Brain microvascular endothelial cell (primary cell): ENCODE results near the gene ATP2B2.

ENCODE experiments used
- DNase-seq: peaks from one replicate; pipeline ENCODE4 v3.0.0-alpha.2; 2020
- H3K27ac ChIP-seq: fragments of 250-450 bp; sonication (Bioruptor Pico); 2 replicates; pipeline ENCODE4 v1.5.1; 2020; ENCODE audit warnings: mild to moderate bottlenecking, moderate library complexity
- H3K27me3 ChIP-seq: fragments of 250-450 bp; sonication (Bioruptor Pico); replicated peaks from 2 replicates; pipeline ENCODE4 v1.5.1; 2020; ENCODE audit warnings: mild to moderate bottlenecking
- H3K36me3 ChIP-seq: fragments of 250-450 bp; sonication (Bioruptor Pico); replicated peaks from 2 replicates; pipeline ENCODE4 v1.5.1; 2020; ENCODE audit warnings: mild to moderate bottlenecking
- H3K4me3 ChIP-seq: 2 replicates; pipeline ENCODE4 v1.5.1; 2011; ENCODE audit warnings: low read depth, mild to moderate bottlenecking, control low read depth, low read length, moderate library complexity
- in situ Hi-C: cut with HindIII; loops from 2 replicates; pipeline ENCODE4 v1.10.0; 2017; ENCODE audit warnings: low sequenced_read_pairs, low pct_ligation_motif_present
- TF ChIP-seq, protein P1 (sequence below): IDR thresholded peaks from 2 replicates; pipeline ENCODE4 v1.5.1; 2011; ENCODE audit warnings: low read depth, mild to moderate bottlenecking, moderate library complexity, low read length, control low read depth, inconsistent platforms; ENCODE audit errors: missing control alignments

The ATP2B2 gene

DNA sequence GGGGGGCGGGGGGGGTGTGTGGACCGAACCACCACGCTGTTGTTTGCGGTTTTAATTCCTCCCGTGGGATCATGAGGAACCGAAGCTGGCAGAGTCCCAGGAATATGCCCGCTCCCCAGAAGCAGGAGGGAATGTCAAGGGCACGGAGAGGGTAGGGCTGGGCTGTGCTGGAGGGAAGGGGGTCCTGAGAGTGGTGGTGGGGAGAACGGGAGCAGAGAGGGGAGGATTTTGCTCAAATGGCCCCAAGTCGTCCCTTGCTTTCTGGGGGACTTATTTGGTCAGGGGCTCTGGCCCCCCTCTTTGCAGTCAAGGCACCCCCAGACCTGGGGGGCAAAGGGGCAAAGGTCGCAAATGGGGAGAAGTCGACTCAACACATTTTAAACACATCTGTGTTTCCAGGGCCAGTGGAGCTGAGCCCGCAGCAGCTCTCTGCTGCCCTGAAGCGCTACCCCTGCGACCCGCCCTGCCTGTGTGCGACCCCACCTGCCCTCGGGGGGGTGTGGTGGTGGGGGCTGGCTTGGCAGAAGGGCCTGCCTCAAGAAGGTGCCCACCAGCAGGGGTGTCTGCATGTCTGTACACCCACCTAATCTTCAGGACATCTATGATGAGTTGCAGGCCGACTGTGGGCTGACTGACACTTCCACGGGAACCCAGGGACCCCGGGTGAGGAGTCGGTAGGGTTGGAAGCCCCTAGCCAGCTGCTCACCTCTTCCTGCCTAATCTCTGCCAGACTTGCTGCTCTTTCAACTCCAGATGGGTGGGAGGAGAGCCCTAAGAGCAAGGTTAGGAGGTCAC lies 602 bp upstream of the ATP2B2 start:
- in situ Hi-C loops = no loop called here
- H3K27ac ChIP-seq = no peak overlapping the region
- DNase-seq = no peak
- no peak overlapping the region for H3K4me3 ChIP-seq
- H3K27me3 ChIP-seq = peaks cover 8% of the 10 kb centered on the region
- H3K36me3 ChIP-seq = no peaks in the 10 kb centered on the region
- TF ChIP-seq, protein P1, sequence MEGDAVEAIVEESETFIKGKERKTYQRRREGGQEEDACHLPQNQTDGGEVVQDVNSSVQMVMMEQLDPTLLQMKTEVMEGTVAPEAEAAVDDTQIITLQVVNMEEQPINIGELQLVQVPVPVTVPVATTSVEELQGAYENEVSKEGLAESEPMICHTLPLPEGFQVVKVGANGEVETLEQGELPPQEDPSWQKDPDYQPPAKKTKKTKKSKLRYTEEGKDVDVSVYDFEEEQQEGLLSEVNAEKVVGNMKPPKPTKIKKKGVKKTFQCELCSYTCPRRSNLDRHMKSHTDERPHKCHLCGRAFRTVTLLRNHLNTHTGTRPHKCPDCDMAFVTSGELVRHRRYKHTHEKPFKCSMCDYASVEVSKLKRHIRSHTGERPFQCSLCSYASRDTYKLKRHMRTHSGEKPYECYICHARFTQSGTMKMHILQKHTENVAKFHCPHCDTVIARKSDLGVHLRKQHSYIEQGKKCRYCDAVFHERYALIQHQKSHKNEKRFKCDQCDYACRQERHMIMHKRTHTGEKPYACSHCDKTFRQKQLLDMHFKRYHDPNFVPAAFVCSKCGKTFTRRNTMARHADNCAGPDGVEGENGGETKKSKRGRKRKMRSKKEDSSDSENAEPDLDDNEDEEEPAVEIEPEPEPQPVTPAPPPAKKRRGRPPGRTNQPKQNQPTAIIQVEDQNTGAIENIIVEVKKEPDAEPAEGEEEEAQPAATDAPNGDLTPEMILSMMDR = no peak

DNA sequence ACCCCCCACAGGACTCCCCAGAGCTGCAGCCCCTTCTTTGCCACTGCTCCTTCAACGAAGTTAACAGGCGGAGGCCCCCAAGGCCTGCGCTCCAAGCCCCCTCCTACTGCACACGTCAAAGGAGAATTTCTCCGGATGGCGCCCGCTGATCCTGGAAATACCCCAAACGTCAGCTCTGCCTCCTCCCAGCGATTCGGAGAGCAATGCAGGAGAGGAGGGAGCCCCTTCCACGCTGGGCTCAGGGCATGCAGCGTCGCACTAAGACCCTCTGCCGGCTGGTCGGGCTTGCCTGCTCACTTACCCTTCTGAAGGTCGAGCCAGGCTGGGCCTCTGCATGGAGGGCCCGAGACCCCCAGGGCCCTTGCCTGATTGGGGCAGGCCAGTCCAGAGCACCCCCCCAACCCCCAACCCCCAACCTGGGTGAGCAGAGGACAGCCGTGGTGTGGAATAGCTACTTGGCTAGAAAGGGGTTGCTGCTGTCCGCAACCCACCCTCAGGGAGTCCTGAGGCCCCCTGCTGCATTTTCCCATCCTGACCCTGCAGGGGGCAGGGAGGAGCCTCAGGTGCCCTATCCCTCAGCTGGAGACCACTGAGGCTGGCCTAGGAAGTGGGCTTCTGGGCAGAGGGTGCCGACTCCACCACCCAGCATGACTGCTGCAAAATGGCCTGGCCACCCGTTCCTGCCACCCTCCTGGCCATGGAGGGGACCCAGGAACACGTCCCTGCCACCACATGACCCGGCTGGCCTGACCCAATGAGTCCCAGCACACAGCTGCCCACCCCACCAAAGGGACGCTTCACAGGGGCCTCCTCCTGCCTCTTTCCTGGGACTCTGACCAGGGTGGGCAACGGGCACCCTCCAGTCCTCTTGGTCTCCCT lies 976 bp downstream of the ATP2B2 start:
- Histone ChIP-seq H3K36me3 (no peaks in the 10 kb centered on the region), H3K27me3 (peaks cover 8% of the 10 kb centered on the region), H3K4me3 (no peak overlapping the region), H3K27ac (no peak overlapping the region)
- DNase-seq = no peak
- in situ Hi-C loops = no loop called here
- TF ChIP-seq, protein P1 = no peak

DNA sequence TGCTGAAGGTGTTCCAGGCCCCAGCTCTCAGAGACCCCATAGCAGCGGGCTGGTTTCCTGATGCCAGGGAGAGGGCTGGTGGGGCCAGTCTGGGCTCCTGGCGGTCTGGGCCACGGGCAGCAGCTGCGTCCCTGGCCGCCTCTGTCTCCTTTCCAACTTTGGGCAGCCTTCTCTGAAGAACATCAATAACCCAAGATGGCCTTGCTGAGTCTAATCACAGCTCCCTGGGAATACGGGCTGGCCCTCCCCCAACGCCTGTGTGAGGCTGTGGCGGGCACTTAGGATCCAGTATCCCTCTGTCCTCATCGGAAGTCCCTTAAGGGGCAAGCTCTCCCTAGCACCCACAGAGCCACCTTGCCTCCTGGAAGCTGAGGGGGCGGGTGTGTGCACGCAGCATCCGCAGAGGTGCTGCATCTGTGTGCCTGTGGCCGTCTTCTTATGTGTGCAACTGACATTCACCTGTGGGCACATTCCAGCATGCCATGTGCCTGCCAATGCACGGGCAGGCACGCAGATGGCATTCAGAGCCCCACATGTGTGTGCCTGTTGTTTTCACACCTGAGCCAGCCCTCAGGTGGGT lies 2.1 kb downstream of the ATP2B2 start:
- Histone ChIP-seq H3K27me3 (peaks cover 8% of the 10 kb centered on the region), H3K4me3 (no peak overlapping the region), H3K27ac (no peak overlapping the region), H3K36me3 (no peaks in the 10 kb centered on the region)
- no peak for DNase-seq
- in situ Hi-C loops = no loop called here
- TF ChIP-seq, protein P1 = no peak

DNA sequence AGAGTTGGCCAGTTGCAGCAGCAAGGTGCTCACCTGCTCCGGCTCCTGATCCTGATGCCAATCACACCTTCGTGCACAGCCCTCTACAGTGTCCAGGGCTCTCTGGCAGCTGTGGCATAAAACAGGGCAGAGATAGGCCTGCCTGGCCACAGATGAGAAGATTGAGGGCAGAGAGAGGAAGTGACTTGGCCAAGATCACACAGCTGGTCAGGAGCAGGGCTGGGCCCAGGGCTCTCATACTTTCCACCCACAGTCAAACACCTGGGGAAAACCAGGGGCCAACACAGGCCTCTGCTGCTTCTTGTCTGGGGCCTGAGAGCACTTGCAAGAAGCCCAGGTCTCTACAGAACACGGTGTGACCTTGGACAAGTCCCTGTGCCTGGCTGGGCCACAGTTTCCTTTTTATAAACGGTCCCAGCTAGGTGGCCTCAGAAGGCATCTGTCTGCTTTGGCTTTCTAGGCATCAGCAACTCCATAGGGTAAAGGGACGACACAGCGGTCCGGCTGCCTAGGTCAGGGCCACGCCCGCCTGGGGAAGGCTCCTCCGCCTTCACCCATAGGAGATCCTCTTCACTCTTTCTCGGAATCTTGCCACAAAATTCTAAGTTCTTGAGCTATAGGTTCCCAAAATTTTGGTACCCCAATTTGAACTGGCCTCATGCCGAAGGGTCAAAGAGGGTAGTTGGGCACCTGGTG lies 3.1 kb downstream of the ATP2B2 start:
- DNase-seq = no peak
- Histone ChIP-seq H3K4me3 (no peak overlapping the region), H3K27me3 (peaks cover 8% of the 10 kb centered on the region), H3K27ac (no peak overlapping the region), H3K36me3 (no peaks in the 10 kb centered on the region)
- TF ChIP-seq, protein P1 = no peak
- in situ Hi-C loops = no loop called here

DNA sequence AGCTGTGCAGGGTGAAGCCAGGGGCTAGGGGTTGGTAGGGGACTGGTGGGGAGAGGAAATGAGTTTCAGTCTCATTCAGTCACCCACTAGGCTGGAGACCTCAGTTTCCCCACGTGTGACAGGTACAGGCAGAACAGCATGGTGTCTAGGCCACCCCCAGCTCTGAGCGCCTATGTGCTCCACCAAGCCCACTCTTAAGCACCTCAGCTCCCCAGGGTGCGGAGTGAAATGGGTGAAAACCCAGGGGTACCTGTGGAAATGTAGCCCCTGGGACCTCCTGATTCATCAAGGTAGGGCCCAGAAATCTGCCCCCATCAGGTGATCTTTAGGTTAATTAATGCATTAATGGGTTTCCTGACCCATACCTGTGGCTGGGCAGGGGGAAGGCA lies 3.7 kb downstream of the ATP2B2 start:
- no peak overlapping the region for H3K4me3 ChIP-seq
- DNase-seq = no peak
- H3K36me3 ChIP-seq = no peaks in the 10 kb centered on the region
- H3K27ac ChIP-seq = no peak overlapping the region
- in situ Hi-C loops = no loop called here
- TF ChIP-seq, protein P1 = no peak
- peaks cover 8% of the 10 kb centered on the region for H3K27me3 ChIP-seq
